Endothelial cell of umbilical vein (primary cell): Measurements from ENCODE around the gene KRTAP10-6. TPM values are rescaled to one million over a fixed set of nuclear protein-coding genes. Genes with fewer than 3 reads are reported as not detected.

Experiments
- BruUV-seq: library from RNA; stranded (reverse); fragments of 400-500 nt; replicated peaks from 2 replicates; lab custom pipeline; 2021; lab: Mats Ljungman, UMichigan
- CTCF ChIA-PET: fragments of 300-600, 350-600 bp; sonication (Branson Sonifier 250); formaldehyde crosslinking; loops from one replicate; lab custom pipeline; 2021; ENCODE audit warnings: antibody characterized with exemption, inconsistent platforms; lab: Charles Lee
- POLR2A ChIA-PET: fragments of 300-600, 350-600 bp; sonication (Branson Sonifier 250); formaldehyde crosslinking; loops from one replicate; lab custom pipeline; 2021; ENCODE audit warnings: antibody characterized with exemption, inconsistent platforms; lab: Charles Lee
- DNase-seq: peaks from one replicate; pipeline ENCODE4 v3.0.0-alpha.2; 2011; ENCODE audit warnings: low read depth, low spot score
- FAIRE-seq: peaks from 2 replicates; lab custom pipeline; 2011; peaks lifted over from hg19 to GRCh38; lab: Jason Lieb, UNC
- H2AFZ ChIP-seq: 2 replicates; pipeline ENCODE4 v1.6.0; 2012; ENCODE audit warnings: low read depth, low read length, control low read depth, inconsistent platforms
- H3K27ac ChIP-seq: 2 replicates; pipeline ENCODE4 v1.5.1; 2011; ENCODE audit warnings: low read depth, mild to moderate bottlenecking, control low read depth, low read length, moderate library complexity; ENCODE audit not compliant: insufficient read depth
- H3K27me3 ChIP-seq, 2 experiments: 2 replicates each; pipeline versions ENCODE4 v1.6.0 to v1.6.1; 2011; ENCODE audit warnings: low read length in 2 of 2, mixed read lengths in 1 of 2; ENCODE audit not compliant: control insufficient read depth in 2 of 2, insufficient read depth in 2 of 2
- H3K36me3 ChIP-seq, 2 experiments: 2 replicates in 1 of 2; 3 replicates in 1 of 2; pipeline ENCODE4 v1.5.1; 2011; ENCODE audit warnings: low read length in 2 of 2, mild to moderate bottlenecking in 1 of 2, moderate library complexity in 1 of 2; ENCODE audit not compliant: control insufficient read depth in 2 of 2, insufficient read depth in 2 of 2; ENCODE audit errors: extremely low read depth in 1 of 2
- H3K4me1 ChIP-seq: 3 replicates; pipeline ENCODE4 v1.5.1; 2011; ENCODE audit warnings: mild to moderate bottlenecking, low read length; ENCODE audit not compliant: control insufficient read depth, insufficient read depth; ENCODE audit errors: extremely low read depth
- H3K4me2 ChIP-seq: 2 replicates; pipeline ENCODE4 v1.6.1; 2011; ENCODE audit warnings: low read length, control low read depth, mixed read lengths; ENCODE audit not compliant: insufficient read depth
- H3K4me3 ChIP-seq, 3 experiments: fragments of 200-600 bp in 1 of 3; sonication (generic), shearing (Covaris generic) in 1 of 3; replicated peaks in 1 of 3; 2 replicates each; pipeline ENCODE4 v1.5.1; 2011 to 2016; ENCODE audit warnings: control low read depth in 3 of 3, low read length in 3 of 3, mild to moderate bottlenecking in 2 of 3, inconsistent platforms in 1 of 3, low read depth in 1 of 3, moderate library complexity in 1 of 3; ENCODE audit not compliant: insufficient read depth in 1 of 3
- H3K79me2 ChIP-seq: 2 replicates; pipeline ENCODE4 v1.6.0; 2012; ENCODE audit warnings: low read length, inconsistent platforms; ENCODE audit not compliant: control insufficient read depth, insufficient read depth
- H3K9ac ChIP-seq: replicated peaks from 2 replicates; pipeline ENCODE3; 2011; ENCODE audit warnings: low read length, control low read depth; ENCODE audit not compliant: insufficient read depth; ENCODE audit errors: extremely low read depth
- H3K9me1 ChIP-seq: replicated peaks from 3 replicates; pipeline ENCODE4 v1.6.0; 2011; ENCODE audit warnings: mild to moderate bottlenecking, low read length; ENCODE audit not compliant: control insufficient read depth, insufficient read depth; ENCODE audit errors: extremely low read depth
- H3K9me3 ChIP-seq: replicated peaks from 2 replicates; pipeline ENCODE4 v1.5.1; 2012; ENCODE audit warnings: low read length, inconsistent platforms; ENCODE audit not compliant: control insufficient read depth, insufficient read depth
- H4K20me1 ChIP-seq: replicated peaks from 2 replicates; pipeline ENCODE3; 2011; ENCODE audit warnings: mild to moderate bottlenecking, low read length; ENCODE audit not compliant: control insufficient read depth, insufficient read depth; ENCODE audit errors: extremely low read depth
- EZH2 ChIP-seq: IDR thresholded peaks from 2 replicates; pipeline ENCODE4 v1.6.1; 2012; ENCODE audit warnings: borderline replicate concordance, low read depth, mild to moderate bottlenecking, moderate library complexity, low read length, inconsistent platforms; ENCODE audit not compliant: severe bottlenecking
- FOS ChIP-seq: IDR thresholded peaks from 2 replicates; pipeline ENCODE4 v1.6.1; 2011; ENCODE audit warnings: mild to moderate bottlenecking, low read length, moderate library complexity, borderline replicate concordance; ENCODE audit not compliant: insufficient read depth
- POLR2A ChIP-seq: IDR thresholded peaks from 2 replicates; pipeline ENCODE4 v1.6.1; 2012; ENCODE audit warnings: low read depth, mild to moderate bottlenecking, control low read depth, low read length
- POLR2AphosphoS5 ChIP-seq: IDR thresholded peaks from 2 replicates; pipeline ENCODE4 v1.6.1; 2012; ENCODE audit warnings: low read depth, mild to moderate bottlenecking, control low read depth, low read length, moderate library complexity; ENCODE audit not compliant: insufficient read depth
- dilution Hi-C: fragments of 300-500 bp; cut with MboI; formaldehyde crosslinking; loops from one replicate; pipeline ENCODE4 v1.15.0; 2019; ENCODE audit warnings: low sequenced_read_pairs; ENCODE audit not compliant: extremely low pct_ligation_motif_present
- intact Hi-C: fragments of 100-400 bp; cut with micrococcal nuclease; formaldehyde crosslinking; loops from one replicate; pipeline ENCODE4 v1.10.0; 2022
- polyA plus RNA-seq, 4 experiments: library from polyadenylated mRNA; depleted of rRNA in 3 of 4; stranded (reverse) in 3 of 4; unstranded in 1 of 4; fragments of >200 nt; gene quantifications; 2 replicates each; pipeline versions ENCODE4 v1.2.1 to v1.2.3, GENCODE V29; 2011 to 2012; ENCODE audit warnings: missing spikeins in 1 of 4
- total RNA-seq: library from RNA; stranded (reverse); gene quantifications from 2 replicates; pipeline ENCODE4 v1.2.3, GENCODE V29; 2021
- TF ChIP-seq, protein P1 (sequence below), 2 donors: IDR thresholded peaks; 1 replicate in 1 of 2; 2 replicates in 1 of 2; pipeline ENCODE4 v1.5.1; 2011; ENCODE audit warnings: low read length in 2 of 2, mild to moderate bottlenecking in 2 of 2, moderate library complexity in 2 of 2, control low read depth in 1 of 2, inconsistent platforms in 1 of 2, low read depth in 1 of 2; ENCODE audit not compliant: insufficient read depth in 1 of 2; ENCODE audit errors: extremely low read depth in 1 of 2
- TF ChIP-seq, protein P2 (sequence below): IDR thresholded peaks from 2 replicates; pipeline ENCODE4 v1.6.1; 2011; ENCODE audit not compliant: insufficient read depth, insufficient read length

The KRTAP10-6 gene
- total and polyA plus RNA-seq, 2 donors (not counting 3 experiments of a cell fraction or from before 2014, with no cell fraction given): not detected

DNA sequence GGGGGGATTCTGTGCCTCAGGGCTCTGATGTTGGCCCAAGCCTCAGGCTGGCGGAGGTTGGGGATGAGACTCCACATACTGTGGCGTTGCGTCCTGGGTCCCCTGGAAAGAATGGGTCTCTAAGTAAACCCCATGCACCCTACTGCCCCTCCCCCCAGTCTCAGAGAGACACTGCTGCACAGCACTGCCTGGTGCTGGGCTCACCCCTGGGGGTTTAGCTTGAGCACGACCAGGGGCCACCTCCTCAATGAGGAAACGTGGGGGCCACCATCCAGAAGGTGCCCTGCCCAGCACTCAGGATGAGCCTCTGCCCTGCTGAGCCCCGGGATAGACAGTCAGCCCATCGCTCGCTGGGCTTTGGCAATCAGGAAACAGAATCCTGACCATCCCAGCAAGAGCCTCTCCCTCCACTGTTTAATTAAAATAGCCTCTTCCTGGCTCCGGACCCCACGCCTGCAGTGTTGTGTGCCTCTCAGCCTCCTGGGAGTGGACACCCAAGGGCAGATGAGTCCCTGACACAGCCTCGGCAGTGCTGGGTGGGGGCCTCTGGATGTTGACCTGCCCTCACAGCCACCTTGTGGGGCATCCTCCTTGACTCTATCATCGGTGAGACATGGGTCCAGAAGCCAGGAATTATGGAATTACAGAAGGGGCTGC is 22.3 kb downstream of the KRTAP10-6 start:
- H3K36me3 ChIP-seq: no peaks in the 10 kb centered on the region
- H3K27me3 ChIP-seq: peaks cover 0 to 3% of the 10 kb centered on the region in 2 experiments
- POLR2A ChIA-PET: no interaction called here
- no peak for TF ChIP-seq POLR2AphosphoS5
- H3K9ac ChIP-seq: no peak overlapping the region
- CTCF ChIA-PET: no interaction called here
- H3K27ac ChIP-seq: no peak overlapping the region
- no peaks in the 10 kb centered on the region for H3K4me1 ChIP-seq
- H2AFZ ChIP-seq: no peak overlapping the region
- intact Hi-C loops (no loop called here), dilution Hi-C loops (no loop called here)
- H3K79me2 ChIP-seq: no peaks in the 10 kb centered on the region
- FAIRE-seq: no peak
- H3K9me3 ChIP-seq: no peaks in the 10 kb centered on the region
- no peak for DNase-seq
- no peak overlapping the region for H3K4me2 ChIP-seq
- H4K20me1 ChIP-seq: no peaks in the 10 kb centered on the region
- H3K4me3 ChIP-seq: no peak overlapping the region
- BruUV-seq: no TSS peak
- H3K9me1 ChIP-seq: no peaks in the 10 kb centered on the region

DNA sequence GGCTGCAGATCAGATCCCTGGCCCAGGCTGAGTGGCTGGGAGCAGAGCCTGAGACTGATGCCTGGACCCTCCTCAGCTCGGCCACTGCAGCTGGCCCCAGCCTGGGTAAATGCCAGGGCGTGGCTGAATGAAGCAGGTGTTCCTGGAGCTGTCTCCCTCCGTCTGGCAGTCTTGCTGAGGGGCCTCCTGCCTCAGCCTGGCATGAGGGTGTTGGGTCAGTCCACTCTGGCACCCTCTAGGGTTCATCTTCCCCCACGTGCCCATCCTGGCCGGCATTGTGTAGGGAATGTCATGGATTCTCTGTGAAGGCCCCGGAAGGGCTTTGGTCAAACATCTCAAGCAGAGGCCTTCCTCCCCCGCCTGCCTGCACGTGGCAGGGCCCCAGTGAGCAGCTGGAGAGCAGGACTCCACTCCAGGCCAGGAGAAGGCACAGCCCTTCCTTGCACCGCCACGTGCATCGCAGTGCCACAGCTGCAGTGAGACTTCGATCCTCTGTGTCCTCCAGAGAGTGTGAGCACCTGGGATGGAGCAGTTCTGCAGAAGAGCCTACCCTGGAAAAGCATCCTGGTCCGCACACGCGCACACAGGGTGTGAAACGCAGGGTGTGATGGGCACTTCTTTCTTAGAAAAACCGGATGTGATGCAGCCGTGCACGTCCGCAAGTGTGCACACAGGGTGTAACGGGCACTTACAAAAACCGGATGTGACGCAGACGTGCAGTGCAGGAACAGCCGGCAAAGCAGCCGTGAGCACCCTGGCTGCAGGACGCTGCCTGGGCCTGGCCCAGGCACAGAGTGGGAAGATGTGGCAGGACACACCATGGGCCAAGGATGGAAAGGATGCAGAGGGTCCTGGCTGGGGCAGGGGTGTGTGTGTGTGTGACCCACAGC is 23.4 kb downstream of the KRTAP10-6 start:
- FAIRE-seq: no peak
- H3K27me3 ChIP-seq: peaks cover 0 to 3% of the 10 kb centered on the region in 2 experiments
- POLR2A ChIA-PET: no interaction called here

More for the DNA sequence above, 23.4 kb downstream of the KRTAP10-6 start:
- Histone ChIP-seq H4K20me1 (no peaks in the 10 kb centered on the region), H3K27ac (no peak overlapping the region), H2AFZ (no peak overlapping the region), H3K4me2 (no peak overlapping the region), H3K4me1 (no peaks in the 10 kb centered on the region), H3K79me2 (no peaks in the 10 kb centered on the region), H3K4me3 (no peak overlapping the region), H3K36me3 (no peaks in the 10 kb centered on the region), H3K9ac (no peak overlapping the region), H3K9me3 (no peaks in the 10 kb centered on the region), H3K9me1 (no peaks in the 10 kb centered on the region)
- intact Hi-C loops: no loop called here
- CTCF ChIA-PET: interaction anchor here (0.9 kb wide), 1 partner anchor 224 kb away, joined by 3 read pairs; no protein-coding TSS in a partner anchor
- TF ChIP-seq, protein P1, sequence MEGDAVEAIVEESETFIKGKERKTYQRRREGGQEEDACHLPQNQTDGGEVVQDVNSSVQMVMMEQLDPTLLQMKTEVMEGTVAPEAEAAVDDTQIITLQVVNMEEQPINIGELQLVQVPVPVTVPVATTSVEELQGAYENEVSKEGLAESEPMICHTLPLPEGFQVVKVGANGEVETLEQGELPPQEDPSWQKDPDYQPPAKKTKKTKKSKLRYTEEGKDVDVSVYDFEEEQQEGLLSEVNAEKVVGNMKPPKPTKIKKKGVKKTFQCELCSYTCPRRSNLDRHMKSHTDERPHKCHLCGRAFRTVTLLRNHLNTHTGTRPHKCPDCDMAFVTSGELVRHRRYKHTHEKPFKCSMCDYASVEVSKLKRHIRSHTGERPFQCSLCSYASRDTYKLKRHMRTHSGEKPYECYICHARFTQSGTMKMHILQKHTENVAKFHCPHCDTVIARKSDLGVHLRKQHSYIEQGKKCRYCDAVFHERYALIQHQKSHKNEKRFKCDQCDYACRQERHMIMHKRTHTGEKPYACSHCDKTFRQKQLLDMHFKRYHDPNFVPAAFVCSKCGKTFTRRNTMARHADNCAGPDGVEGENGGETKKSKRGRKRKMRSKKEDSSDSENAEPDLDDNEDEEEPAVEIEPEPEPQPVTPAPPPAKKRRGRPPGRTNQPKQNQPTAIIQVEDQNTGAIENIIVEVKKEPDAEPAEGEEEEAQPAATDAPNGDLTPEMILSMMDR (IDR thresholded peaks at IDR 0.05; ENCODE audit: extremely low read depth in 1 of 2, insufficient read depth in 1 of 2, low read depth in 1 of 2, low read length in 2 of 2): no peak
- TF ChIP-seq FOS (no peak), EZH2 (no peak), POLR2A (no peak)
- TF ChIP-seq, protein P2, sequence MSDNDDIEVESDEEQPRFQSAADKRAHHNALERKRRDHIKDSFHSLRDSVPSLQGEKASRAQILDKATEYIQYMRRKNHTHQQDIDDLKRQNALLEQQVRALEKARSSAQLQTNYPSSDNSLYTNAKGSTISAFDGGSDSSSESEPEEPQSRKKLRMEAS: no peak
- BruUV-seq: no TSS peak
- DNase-seq: no peak
- dilution Hi-C loops: no loop called here
